HG02885 (cell line): ENCODE measurements around the gene RIMBP2.

Experiments used
- ATAC-seq: cut with Tn5 transposase; IDR thresholded peaks from one replicate; pipeline ENCODE4 v1.9.1; 2021; ENCODE audit warnings: mild to moderate bottlenecking; ENCODE audit not compliant: unreplicated experiment, poor library complexity

Gene RIMBP2

GRCh38 chr12:130555628-130556485 lies 160.2 kb downstream of the RIMBP2 start:
- no peak for ATAC-seq

DNA sequence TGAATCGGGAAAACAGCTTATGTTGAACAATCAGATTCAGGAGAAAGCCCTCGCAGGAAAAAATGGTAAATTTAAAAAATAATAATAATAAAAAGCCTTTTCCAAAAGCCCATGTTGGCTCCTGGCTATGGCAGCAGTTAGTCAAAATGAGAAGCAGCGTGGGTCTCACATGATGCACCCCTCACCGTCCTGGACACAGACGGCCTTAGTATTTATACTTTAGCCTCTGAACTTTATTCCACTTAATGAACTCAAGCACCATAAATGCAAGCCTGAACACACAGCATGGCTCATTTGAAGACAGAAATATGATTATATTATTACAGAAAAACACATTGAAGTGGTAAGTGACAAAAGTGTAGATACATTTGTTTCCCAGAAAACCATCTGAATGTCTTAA lies 160.9 kb downstream of the RIMBP2 start:
- no peak for ATAC-seq

DNA sequence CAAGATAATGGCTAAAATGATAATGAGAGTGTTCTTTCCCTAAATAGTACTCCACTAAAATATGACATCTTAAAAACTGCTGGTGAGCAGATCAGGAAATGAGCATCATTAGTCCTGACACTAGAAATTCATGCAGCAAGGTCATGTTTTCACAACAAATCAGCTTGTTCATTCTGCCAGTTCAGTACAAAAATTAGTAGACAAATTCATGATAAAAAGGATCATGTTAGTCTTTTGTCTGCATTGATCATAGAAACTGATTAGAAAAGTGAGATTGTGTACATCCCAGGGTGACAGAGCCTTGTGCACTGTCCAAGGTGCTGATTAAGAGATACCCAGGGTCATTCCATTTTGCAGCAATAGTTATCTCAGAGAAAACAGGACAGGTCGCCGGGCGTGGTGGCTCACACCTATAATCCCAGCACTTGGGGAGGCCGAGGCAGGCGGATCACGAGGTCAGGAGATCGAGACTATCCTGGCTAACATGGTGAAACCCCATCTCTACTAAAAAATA lies 163.6 kb downstream of the RIMBP2 start:
- no peak for ATAC-seq

DNA sequence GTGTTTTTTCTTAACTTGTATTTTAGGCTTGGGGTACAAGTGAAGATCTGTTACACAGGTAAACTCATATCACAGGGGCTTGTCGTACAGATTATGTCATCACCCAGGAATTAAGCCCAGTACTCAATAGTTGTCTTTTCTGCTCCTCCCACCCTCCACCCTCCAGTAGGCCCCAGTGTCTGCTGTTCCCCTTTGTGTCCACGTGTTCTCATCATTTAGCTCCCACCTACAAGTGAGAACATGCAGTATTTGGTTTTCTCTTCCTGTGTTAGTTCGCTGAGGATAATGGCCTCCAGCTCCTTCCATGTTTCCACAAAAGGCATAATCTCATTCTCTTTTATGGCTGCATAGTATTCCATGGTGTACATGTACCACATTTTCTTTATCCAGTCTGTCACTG lies 166.7 kb downstream of the RIMBP2 start:
- ATAC-seq: no peak

DNA sequence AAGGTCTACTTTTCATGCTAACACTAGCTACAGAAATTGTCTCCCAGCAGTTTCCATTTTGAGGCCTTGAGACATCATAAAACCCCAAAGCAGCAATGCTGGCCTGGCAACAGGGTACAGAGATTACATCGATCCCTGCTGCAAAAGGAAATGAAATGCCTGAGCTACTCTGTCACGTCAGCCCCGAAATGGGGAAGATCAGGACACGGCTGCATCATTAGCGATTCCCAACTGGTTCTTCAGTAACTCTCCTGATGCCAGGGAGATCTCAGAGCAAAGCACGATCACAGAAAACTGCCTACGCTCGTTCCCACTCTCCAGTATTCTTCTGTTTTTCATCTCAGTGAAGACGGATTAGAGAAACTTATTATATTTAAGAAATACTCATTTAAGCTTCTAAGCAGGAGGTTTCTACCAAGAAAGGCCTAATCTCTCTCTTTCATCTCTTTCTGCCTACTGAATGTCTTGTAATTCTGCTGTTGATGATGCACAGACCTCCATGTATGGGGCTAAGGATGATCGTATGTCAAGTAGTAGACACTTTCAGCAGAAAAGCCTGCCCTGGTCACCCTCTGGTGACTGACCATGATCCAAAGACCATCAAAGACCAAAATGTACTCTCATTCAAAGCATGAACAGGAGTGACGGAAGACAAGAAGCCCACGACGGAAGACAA lies 168.5 kb downstream of the RIMBP2 start:
- ATAC-seq: no peak

DNA sequence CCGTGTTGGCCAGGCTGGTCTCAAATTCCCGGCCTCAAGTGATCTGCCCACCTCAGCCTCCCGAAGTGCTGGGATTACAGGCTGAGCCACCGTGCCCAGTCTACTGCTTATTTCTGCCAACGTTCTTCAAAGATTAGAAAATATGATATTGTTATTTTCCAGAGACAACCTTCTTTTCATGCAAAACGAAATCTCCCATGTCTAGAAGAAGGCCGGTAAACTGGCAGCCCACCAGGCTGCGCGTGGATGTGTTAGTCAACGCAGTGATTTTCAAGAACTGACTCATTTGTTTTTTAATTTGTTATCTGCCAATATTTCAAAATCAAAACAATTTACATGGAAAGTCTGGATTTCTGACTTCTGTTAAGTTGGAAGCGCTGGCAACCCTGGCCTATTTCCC lies 169.6 kb downstream of the RIMBP2 start:
- no peak for ATAC-seq

- ATAC-seq: no peak
Observed at GRCh38 chr12:130545475-130545874, 170.6 kb downstream of the RIMBP2 start.

- no peak for ATAC-seq
Observed at GRCh38 chr12:130540376-130540775, 175.7 kb downstream of the RIMBP2 start.

DNA sequence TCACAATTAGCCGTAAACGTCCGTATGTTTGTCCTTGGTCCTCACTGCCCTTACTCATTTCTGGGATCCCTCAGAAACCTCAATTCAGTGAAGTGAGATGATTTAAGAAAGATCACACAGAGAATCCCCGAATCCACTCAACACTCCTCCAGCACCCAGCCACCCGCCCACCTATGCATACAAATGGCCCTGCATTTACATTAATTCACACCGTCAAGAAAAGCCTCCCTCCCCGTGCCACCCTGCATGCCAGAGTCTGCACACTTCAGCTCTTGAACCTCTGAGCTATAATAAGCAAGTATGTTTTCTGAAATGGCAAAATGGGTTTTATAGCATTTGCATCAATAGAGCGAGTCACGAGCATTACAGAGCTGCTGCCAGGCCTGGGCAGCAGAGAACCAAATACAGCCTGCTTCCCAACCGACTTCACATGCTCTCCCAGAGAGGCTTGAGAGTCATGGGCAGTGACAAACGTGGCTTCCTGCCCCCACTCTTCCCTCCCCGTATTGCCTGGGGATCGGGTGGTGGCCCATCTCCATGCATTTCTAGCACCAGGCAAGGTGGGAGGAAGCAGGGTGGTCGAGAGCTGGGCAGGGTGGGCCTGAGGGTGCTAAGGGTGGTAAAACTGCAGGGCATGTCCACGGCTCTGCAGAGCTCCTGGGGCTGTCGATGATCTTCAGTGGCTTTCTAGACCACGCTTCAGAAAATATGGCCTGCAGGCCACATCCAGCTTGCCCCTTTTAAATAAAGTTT lies 177.6 kb downstream of the RIMBP2 start:
- no peak for ATAC-seq

- no peak for ATAC-seq
Observed at GRCh38 chr12:130537655-130538054, 178.4 kb downstream of the RIMBP2 start.

DNA sequence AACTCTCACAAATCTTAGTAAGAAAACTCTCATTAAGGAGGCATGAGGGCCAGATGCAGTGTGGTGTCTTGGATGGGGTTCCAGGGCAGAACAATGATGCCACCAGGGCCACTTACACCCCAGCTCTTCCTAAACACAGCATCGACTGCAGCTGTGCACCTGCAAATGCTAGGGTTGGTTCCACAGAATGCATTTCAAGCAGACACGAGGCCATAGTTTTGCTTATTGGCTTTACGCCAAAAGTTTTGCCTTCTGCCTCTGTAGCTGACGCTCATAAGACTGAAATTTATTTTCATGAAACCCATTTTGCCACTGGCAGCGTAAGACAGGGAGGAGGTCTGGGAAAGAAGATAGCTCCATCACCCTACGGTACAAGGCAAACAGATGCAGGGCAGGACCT lies 179.0 kb downstream of the RIMBP2 start:
- ATAC-seq: no peak

GRCh38 chr12:130530429-130530828 lies 185.7 kb downstream of the RIMBP2 start:
- no peak for ATAC-seq

- ATAC-seq: no peak
Observed at GRCh38 chr12:130529781-130530180, 186.3 kb downstream of the RIMBP2 start.

GRCh38 chr12:130527239-130527638 lies 188.9 kb downstream of the RIMBP2 start:
- no peak for ATAC-seq

DNA sequence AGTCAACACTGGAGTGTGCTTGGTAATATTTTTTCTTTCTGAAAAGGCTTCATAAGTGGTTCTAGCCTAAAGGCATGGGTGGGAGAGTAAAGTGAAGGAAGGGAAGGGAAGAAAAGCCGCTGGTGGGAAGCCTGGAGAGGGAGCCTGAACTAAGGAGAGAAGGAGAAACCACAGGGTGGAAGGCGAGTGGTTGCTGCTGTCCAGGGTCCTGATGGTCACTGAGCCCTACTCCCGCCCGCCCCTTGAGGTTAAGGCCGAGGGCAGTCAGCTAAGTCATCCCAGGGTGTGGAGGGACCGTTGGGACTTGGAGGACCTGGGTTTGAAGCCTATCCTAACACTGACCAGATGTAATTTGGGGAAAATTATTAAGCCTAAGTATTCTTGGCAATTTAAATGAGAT lies 189.3 kb downstream of the RIMBP2 start:
- ATAC-seq: no peak

DNA sequence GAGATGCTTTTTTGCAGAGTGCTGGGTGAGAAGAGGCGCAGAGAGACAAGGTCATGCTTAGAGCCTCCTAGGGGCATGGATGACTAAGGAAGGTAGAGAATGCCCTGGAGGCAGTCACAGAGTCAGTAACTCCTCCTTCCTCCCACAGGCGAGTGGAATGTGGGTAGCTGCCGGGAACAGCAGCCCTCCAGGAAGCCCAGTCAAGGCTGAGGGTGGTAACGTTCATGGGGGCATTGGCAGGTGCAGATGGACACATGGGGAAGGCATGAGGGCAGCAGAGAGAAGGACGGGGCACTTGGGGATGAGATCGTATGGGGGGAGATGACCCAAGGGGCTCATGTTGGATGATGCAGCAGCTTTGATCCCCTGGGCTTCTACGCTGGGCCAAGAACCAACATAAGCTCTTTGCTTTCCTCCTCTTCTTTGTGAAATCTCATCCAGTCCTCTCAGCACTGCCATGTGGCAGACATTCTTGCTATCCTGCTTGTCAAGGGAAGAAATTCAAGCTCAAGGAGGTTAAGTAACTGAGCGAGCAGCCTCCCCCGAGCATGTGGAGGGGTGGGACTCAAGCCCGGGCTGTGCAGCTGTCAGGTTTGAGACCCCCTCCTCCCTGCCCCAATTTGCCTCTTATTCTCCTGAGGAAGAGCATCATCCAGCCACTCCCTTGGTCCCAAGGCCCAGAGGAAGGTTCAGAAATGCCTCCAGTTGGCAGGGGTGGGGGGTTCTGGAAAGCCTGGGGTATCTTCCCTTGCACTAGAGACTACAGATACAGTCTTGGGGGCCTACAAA lies 190.5 kb downstream of the RIMBP2 start:
- no peak for ATAC-seq

- no peak for ATAC-seq
Observed at GRCh38 chr12:130524759-130525158, 191.3 kb downstream of the RIMBP2 start.

- no peak for ATAC-seq
Observed at GRCh38 chr12:130523863-130524614, 192.1 kb downstream of the RIMBP2 start.

DNA sequence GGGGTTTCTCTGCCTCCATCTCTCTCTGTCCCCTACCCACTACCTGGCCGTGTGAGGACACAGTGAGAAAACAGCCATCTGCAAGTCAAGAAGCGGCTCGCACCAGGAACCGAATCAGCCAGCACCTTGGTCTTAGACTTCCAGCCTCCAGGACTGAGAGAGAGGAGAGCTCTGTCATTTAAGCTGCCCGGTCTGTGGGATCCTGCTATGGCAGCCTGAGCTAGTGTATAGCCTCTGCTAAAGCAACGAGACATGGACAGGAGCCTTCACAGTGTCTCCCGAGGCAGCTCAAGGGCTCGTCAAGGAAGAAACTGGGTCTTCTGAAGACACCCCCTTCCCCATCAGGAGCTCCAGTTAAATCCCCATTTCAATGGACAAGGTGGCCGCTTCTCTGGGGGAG lies 192.9 kb downstream of the RIMBP2 start:
- ATAC-seq: no peak
